Astrocyte of the spinal cord (primary cell): Measurements from ENCODE around the gene ZP1.

Experiments
- DNase-seq: peaks from one replicate; pipeline ENCODE4 v3.0.0; 2011; ENCODE audit warnings: low read depth, low spot score
- H3K4me3 ChIP-seq: 2 replicates; pipeline ENCODE4 v1.5.1; 2011; ENCODE audit warnings: low read depth, mild to moderate bottlenecking, low read length, moderate library complexity
- in situ Hi-C: cut with HindIII; loops from 2 replicates; pipeline ENCODE4 v1.10.0; 2017; ENCODE audit warnings: low sequenced_read_pairs
- TF ChIP-seq, protein P1 (sequence below): IDR thresholded peaks from 2 replicates; pipeline ENCODE4 v1.5.1; 2012; ENCODE audit warnings: low read depth, mild to moderate bottlenecking, low read length, inconsistent platforms

ZP1 gene

DNA sequence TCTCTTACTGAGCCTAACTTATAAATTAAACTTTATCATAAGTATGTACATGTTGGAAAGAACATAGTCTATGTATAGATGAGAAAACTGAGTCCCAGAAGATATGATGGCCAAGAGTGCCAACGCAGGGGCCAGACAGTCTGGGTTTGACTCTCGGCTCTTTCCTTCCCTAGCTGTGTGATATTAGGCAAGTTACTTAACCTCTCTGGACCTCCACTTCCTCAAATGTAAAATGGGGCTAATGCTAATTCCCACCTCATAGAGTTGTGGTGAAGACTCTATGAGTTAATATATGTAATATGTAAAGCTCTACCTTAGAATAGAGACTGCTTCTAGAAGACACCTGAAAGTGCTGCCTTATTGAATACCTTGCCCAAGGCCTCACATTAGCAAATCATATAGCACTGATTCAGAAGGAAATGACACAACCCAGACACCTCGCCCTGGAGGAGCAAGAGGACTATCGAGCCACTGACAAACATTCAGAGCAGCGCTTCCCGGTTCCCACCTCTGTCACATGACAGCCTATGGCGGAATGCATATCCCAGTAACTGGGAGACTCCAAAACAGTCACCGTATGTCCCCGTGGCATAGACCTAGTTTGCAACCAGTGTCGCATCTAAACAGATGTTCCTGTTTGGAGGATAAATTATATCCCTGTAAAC, 36.7 kb upstream of the ZP1 start:
- DNase-seq, result no peak
- in situ Hi-C loops, result no loop called here
- TF ChIP-seq, protein P1, sequence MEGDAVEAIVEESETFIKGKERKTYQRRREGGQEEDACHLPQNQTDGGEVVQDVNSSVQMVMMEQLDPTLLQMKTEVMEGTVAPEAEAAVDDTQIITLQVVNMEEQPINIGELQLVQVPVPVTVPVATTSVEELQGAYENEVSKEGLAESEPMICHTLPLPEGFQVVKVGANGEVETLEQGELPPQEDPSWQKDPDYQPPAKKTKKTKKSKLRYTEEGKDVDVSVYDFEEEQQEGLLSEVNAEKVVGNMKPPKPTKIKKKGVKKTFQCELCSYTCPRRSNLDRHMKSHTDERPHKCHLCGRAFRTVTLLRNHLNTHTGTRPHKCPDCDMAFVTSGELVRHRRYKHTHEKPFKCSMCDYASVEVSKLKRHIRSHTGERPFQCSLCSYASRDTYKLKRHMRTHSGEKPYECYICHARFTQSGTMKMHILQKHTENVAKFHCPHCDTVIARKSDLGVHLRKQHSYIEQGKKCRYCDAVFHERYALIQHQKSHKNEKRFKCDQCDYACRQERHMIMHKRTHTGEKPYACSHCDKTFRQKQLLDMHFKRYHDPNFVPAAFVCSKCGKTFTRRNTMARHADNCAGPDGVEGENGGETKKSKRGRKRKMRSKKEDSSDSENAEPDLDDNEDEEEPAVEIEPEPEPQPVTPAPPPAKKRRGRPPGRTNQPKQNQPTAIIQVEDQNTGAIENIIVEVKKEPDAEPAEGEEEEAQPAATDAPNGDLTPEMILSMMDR, result no peak
- no peak overlapping the region for H3K4me3 ChIP-seq

- TF ChIP-seq, protein P1, result peak; percentile 94
- no peak overlapping the region for H3K4me3 ChIP-seq
- peak; percentile 79 for DNase-seq
- in situ Hi-C loops, result no loop called here
These were observed 36.2 kb upstream of the ZP1 start for GRCh38 chr11:60831143-60831500.

GRCh38 chr11:60831501-60832079, 35.8 kb upstream of the ZP1 start:
- in situ Hi-C loops, result no loop called here
- TF ChIP-seq, protein P1, result no peak
- no peak overlapping the region for H3K4me3 ChIP-seq
- peak; percentile 83 for DNase-seq

- no peak for DNase-seq
- no peak overlapping the region for H3K4me3 ChIP-seq
- in situ Hi-C loops, result no loop called here
- TF ChIP-seq, protein P1, result no peak
These were observed 32.4 kb upstream of the ZP1 start for GRCh38 chr11:60834742-60835533.

DNA sequence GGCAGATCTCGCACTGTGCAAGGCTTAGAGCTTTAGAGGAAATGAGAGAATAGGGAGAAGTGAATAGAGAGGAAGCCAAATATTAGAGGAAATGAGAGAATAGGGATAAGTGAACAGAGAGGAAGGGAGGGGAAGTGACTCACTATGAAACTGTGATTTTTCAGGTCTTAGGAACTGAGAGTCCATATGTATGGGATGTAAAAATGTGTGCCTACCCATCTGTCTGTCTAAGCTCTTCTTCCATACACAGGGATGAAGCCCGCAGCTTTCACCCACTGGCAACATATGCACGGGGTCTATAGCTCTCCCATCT, 31.9 kb upstream of the ZP1 start:
- DNase-seq, result no peak
- TF ChIP-seq, protein P1, result no peak
- in situ Hi-C loops, result no loop called here
- no peak overlapping the region for H3K4me3 ChIP-seq

DNA sequence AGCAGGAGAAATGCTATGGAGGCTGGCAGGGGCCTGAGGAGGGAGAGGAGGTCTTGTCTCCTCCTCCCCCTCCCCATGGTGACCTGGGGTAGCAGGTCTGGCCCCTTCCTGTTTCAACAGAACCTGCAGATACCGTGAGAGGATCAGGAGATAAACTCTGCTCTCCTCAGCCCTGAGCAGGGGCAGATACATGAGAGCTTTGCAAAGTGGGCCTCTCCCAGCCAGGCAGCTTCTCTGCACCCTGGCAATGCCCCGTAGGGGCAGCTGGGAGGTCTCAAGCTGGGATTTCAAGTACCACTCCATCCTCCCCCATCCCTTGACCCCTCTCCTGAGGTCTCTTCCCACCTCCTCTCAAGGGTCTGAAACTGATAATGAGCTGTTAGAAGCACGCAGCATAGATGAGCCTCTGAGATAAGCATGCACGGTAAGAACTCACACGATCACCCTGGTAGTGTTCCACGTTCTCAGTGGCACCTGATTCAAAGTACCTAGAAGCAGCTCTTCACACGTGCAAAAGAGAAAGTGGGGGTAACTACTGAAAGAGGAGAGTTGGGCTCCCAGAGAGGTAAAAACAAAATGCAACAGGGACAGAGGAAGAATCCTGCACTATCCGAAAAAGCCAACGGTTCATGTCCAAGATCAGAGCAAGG, 30.4 kb upstream of the ZP1 start:
- TF ChIP-seq, protein P1, result no peak
- in situ Hi-C loops, result no loop called here
- DNase-seq, result no peak

More for the DNA sequence above, 30.4 kb upstream of the ZP1 start:
- no peak overlapping the region for H3K4me3 ChIP-seq
